ENCODE measurements around the gene PILRA.

- no peak for TF ChIP-seq CTCF (IDR thresholded peaks at IDR 0.05)
- no peak for TF ChIP-seq POLR2A (IDR thresholded peaks at IDR 0.05)
These were observed 15.0 kb upstream of the PILRA start, which contains the start of gene PILRB for GRCh38 chr7:100358027-100358856.

Measured in uterus (tissue), 2 donors.